ENCODE results near the gene UNC5C. TPM values are rescaled to one million over a fixed set of nuclear protein-coding genes. Genes with fewer than 3 reads are reported as not detected.

UNC5C gene
- total and polyA plus RNA-seq, 2 of the 4 experiments (the other 2 are of a cell fraction): under 0.01 TPM

DNA sequence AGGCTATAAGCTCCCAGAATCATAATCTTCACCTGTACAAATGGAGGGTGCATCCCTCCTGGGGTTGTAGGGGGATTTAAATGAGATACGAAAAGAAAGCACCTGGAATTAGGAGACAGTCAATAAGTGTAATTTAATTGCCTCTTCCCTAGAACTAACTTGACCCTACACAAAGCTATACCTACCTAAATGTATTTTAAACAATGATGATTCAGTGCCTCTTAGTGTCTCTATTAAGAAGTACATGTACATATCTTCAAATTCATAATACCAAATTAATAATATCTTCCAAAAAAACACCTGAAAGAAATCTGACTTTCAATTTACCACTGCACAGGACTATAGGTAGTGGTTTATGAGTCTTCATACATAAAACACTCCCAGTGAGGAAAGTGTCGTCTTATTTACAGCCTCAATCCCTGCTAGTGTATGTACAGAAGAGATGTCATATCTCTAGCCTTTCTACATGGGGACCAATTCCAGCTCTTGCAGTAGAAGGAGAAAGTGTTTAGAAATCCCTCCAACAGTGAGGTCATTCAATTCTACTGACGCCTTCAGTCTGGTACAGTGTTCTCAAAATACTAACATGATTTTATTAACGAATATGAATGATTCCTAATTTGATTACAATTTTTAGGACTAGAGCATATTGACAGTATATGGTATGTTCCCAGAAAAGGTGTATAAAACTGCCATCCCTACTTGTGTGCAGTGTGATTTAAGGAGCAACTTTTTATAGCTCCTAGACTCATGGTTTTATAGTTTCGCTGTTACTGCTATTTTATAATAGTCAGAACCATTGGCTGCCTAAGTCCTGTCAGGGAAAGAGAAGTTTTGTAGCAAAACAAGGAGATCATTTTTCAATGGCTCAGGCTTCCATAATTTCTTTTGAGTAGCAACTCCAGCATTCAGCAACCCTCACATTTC is 282.7 kb downstream of the UNC5C start (continued):
- TF ChIP-seq, protein P1, sequence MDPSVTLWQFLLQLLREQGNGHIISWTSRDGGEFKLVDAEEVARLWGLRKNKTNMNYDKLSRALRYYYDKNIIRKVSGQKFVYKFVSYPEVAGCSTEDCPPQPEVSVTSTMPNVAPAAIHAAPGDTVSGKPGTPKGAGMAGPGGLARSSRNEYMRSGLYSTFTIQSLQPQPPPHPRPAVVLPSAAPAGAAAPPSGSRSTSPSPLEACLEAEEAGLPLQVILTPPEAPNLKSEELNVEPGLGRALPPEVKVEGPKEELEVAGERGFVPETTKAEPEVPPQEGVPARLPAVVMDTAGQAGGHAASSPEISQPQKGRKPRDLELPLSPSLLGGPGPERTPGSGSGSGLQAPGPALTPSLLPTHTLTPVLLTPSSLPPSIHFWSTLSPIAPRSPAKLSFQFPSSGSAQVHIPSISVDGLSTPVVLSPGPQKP (IDR thresholded peaks at IDR 0.05; ENCODE audit: borderline replicate concordance, low read depth, low read length): no peak

DNA sequence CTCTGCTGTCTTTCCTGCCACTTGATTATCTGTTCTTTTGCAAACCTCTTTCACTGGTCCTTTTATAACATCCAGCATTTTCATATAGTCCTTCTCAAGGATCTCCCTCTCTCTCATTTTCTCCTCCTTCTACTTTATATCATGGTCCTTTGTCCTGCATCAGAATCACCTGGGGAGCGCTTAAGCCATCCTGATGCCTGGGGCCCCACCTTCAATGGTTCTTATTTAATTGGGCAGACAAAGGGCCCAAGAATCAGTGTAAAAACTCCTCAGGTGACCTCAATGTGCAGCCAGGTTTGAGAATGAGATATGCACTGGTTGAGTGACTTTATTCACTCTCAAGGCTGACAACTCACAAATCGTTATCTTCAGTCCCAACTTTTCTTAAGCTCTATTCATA is 283.9 kb downstream of the UNC5C start:
- H3K23ac ChIP-seq (ENCODE audit: low read depth, low read length): no peak overlapping the region
- ChIA-PET POLR2A (ENCODE audit: unreplicated experiment) (no interaction called here), CTCF (no interaction called here)
- H4K20me1 ChIP-seq (ENCODE audit: insufficient read depth, low read length): no peaks in the 10 kb centered on the region
- no peak overlapping the region for H2BK20ac ChIP-seq (ENCODE audit: low read depth, low read length)
- no peak overlapping the region for H2BK120ac ChIP-seq (ENCODE audit: low read depth, low read length)
- DNase-seq: no peak
- H3K9me3 ChIP-seq (ENCODE audit: control insufficient read depth, insufficient read depth, low read length): no peaks in the 10 kb centered on the region
- intact Hi-C loops (cut with micrococcal nuclease) (no loop called here), in situ Hi-C loops (cut with MboI; ENCODE audit: low sequenced_read_pairs) (no loop called here), dilution Hi-C loops (cut with HindIII; ENCODE audit: low sequenced_read_pairs, unreplicated experiment) (no loop called here)
- no peak overlapping the region for H2AK5ac ChIP-seq (ENCODE audit: low read depth, low read length)
- no peak overlapping the region for H3K27ac ChIP-seq (ENCODE audit: insufficient read depth, low read length)
- no peak overlapping the region for H3K4me2 ChIP-seq (ENCODE audit: low read depth, low read length)
- H2AK9ac ChIP-seq (replicated peaks; ENCODE audit: low read depth, low read length, poor library complexity): no peak overlapping the region
- ATAC-seq (ENCODE audit: low read depth): no peak
- no peak overlapping the region for H3K18ac ChIP-seq (ENCODE audit: low read depth, low read length)
- no peak overlapping the region for H3K14ac ChIP-seq (replicated peaks; ENCODE audit: low read depth, low read length)
- no peaks in the 10 kb centered on the region for H3K79me1 ChIP-seq (ENCODE audit: low read depth in 1 of 2, low read length in 2 of 2)
- no peak overlapping the region for H4K5ac ChIP-seq (ENCODE audit: low read depth, low read length)
- no peak overlapping the region for H3K9ac ChIP-seq (ENCODE audit: low read depth, low read length)
- H3K4ac ChIP-seq (ENCODE audit: low read depth, low read length): no peak overlapping the region
- no TSS peak for BruUV-seq (replicated peaks)
- H4K91ac ChIP-seq (ENCODE audit: insufficient read depth, low read depth, low read length): no peak overlapping the region
- H4K8ac ChIP-seq (ENCODE audit: low read depth in 2 of 2, low read length in 2 of 2): no peak overlapping the region
- no peak overlapping the region for H2AFZ ChIP-seq (replicated peaks; ENCODE audit: low read length, poor library complexity)
- H3K27me3 ChIP-seq (ENCODE audit: control insufficient read depth, insufficient read depth, low read length): no peaks in the 10 kb centered on the region
- no peaks in the 10 kb centered on the region for H3K36me3 ChIP-seq (ENCODE audit: control insufficient read depth, insufficient read depth, low read length)
- H3K9me1 ChIP-seq (ENCODE audit: insufficient read depth, low read length): no peaks in the 10 kb centered on the region
- H2BK15ac ChIP-seq (ENCODE audit: low read depth, low read length): no peak overlapping the region
- no peaks in the 10 kb centered on the region for H3K4me1 ChIP-seq (ENCODE audit: control insufficient read depth, insufficient read depth, low read length)
- no peak overlapping the region for H3K56ac ChIP-seq (ENCODE audit: extremely low read depth, insufficient read depth, low read length)
- H3K4me3 ChIP-seq (ENCODE audit: insufficient read depth, low read depth, low read length): no peak overlapping the region
- WGBS, 2 experiments (ENCODE audit: extremely low coverage in 2 of 2, insufficient read length in 1 of 2): no CpG with 5 or more reads among the region's 2 CpGs
- no peak overlapping the region for H2BK5ac ChIP-seq (ENCODE audit: low read depth, low read length, poor library complexity, severe bottlenecking)
- TF ChIP-seq RFX5 (IDR thresholded peaks at IDR 0.05; ENCODE audit: low read depth, low read length): no peak
- no peak for TF ChIP-seq USF2 (IDR thresholded peaks at IDR 0.05; ENCODE audit: low read depth, low read length)
- TF ChIP-seq CHD1 (IDR thresholded peaks at IDR 0.05; ENCODE audit: low read depth, low read length): no peak
- TF ChIP-seq RAD21 (IDR thresholded peaks at IDR 0.05; ENCODE audit: low read length): no peak
- no peak for TF ChIP-seq CEBPB (IDR thresholded peaks at IDR 0.05; ENCODE audit: low read depth, low read length)
- TF ChIP-seq FOS (IDR thresholded peaks at IDR 0.05; ENCODE audit: low read depth, low read length): no peak
- TF ChIP-seq SMC3 (IDR thresholded peaks at IDR 0.05; ENCODE audit: low read depth, low read length): no peak
- no peak for TF ChIP-seq BHLHE40 (IDR thresholded peaks at IDR 0.05; ENCODE audit: low read depth, low read length)
- TF ChIP-seq, protein P1 (IDR thresholded peaks at IDR 0.05; ENCODE audit: borderline replicate concordance, low read depth, low read length): no peak
- TF ChIP-seq, protein P2, sequence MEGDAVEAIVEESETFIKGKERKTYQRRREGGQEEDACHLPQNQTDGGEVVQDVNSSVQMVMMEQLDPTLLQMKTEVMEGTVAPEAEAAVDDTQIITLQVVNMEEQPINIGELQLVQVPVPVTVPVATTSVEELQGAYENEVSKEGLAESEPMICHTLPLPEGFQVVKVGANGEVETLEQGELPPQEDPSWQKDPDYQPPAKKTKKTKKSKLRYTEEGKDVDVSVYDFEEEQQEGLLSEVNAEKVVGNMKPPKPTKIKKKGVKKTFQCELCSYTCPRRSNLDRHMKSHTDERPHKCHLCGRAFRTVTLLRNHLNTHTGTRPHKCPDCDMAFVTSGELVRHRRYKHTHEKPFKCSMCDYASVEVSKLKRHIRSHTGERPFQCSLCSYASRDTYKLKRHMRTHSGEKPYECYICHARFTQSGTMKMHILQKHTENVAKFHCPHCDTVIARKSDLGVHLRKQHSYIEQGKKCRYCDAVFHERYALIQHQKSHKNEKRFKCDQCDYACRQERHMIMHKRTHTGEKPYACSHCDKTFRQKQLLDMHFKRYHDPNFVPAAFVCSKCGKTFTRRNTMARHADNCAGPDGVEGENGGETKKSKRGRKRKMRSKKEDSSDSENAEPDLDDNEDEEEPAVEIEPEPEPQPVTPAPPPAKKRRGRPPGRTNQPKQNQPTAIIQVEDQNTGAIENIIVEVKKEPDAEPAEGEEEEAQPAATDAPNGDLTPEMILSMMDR (conservative IDR thresholded peaks at IDR 0.05; ENCODE audit: low read depth, low read length): no peak
- no peak for TF ChIP-seq POLR2A (IDR thresholded peaks at IDR 0.05; ENCODE audit: low read depth, low read length)
